ENCODE measurements around the gene PLCB2. TPM values are rescaled to one million over a fixed set of nuclear protein-coding genes. Genes with fewer than 3 reads are reported as not detected.

The PLCB2 gene
- total RNA-seq, 1 experiment from 2014 or later = 1.7 TPM

DNA sequence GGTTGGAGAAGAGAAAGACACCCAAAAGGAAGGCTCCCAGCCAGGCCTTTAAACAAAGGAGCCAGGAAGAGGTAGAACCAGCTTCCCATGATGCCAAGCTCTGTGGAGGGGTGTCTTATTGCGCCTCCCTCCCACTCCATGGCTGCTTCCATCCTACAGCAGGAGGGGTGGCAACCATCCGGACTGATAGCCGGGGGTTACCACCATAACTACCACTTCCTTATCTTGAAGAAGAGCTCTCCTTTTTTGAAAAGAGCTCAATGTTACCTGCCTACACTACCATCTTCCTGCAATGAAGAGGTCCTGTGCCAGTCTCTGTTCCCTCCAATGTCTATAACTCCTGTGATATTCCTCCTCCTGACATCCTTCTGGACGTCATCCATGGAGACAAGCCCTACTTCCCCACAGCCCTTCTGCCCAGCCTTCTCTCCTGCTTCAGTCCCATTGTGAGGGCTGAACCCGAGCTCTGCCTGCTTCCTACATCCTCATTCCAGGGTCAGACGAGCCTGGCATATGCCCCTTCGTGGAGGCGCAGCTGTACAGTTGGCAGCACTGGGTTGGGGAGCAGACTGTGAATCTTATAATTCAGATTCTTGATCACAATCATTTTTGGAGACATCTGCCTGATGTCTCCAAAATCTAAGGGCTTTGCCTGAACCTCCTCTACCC, 24.5 kb upstream of the PLCB2 start:
- TF ChIP-seq, protein P1, sequence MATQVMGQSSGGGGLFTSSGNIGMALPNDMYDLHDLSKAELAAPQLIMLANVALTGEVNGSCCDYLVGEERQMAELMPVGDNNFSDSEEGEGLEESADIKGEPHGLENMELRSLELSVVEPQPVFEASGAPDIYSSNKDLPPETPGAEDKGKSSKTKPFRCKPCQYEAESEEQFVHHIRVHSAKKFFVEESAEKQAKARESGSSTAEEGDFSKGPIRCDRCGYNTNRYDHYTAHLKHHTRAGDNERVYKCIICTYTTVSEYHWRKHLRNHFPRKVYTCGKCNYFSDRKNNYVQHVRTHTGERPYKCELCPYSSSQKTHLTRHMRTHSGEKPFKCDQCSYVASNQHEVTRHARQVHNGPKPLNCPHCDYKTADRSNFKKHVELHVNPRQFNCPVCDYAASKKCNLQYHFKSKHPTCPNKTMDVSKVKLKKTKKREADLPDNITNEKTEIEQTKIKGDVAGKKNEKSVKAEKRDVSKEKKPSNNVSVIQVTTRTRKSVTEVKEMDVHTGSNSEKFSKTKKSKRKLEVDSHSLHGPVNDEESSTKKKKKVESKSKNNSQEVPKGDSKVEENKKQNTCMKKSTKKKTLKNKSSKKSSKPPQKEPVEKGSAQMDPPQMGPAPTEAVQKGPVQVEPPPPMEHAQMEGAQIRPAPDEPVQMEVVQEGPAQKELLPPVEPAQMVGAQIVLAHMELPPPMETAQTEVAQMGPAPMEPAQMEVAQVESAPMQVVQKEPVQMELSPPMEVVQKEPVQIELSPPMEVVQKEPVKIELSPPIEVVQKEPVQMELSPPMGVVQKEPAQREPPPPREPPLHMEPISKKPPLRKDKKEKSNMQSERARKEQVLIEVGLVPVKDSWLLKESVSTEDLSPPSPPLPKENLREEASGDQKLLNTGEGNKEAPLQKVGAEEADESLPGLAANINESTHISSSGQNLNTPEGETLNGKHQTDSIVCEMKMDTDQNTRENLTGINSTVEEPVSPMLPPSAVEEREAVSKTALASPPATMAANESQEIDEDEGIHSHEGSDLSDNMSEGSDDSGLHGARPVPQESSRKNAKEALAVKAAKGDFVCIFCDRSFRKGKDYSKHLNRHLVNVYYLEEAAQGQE (IDR thresholded peaks at IDR 0.05; ENCODE audit: insufficient read depth in 1 of 2, low read depth in 2 of 2, low read length in 1 of 2) = no peak
- no peak for TF ChIP-seq TCF7L2 (IDR thresholded peaks at IDR 0.05; ENCODE audit: low read depth, low read length)
- peak; percentile 41; the same call in 1 of the 2 replicates for TF ChIP-seq POLR2AphosphoS5 (IDR thresholded peaks at IDR 0.05; ENCODE audit: low read depth, low read length)
- no peak for DNase-seq (ENCODE audit: low read depth, low spot score)

DNA sequence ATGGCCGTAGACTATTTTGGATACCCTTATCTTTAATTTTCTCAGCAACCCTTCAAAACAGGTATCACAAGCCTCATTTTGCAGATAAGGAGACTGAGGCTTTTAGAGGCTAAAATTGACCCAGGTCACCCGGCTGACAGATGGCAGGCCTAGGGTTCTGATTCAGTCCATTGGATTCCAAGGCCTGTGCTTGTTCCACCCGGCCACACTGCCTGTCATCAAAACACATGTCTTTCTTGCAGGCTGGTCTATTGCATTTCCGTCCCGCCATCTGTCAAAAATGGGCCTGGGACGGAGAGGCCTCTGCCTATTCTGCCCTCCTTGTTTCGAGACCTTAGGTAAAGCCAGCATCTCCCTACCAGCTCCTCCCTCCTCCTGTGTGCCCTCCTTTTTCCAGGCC, 23.9 kb upstream of the PLCB2 start:
- no peaks in the 10 kb centered on the region for H3K9me3 ChIP-seq (ENCODE audit: control insufficient read depth, insufficient read depth, low read depth, low read length)
- H3K27me3 ChIP-seq (ENCODE audit: control insufficient read depth, insufficient read depth, low read length) = no peaks in the 10 kb centered on the region
- H3K4me1 ChIP-seq (ENCODE audit: control insufficient read depth, insufficient read depth, low read length) = peaks cover 8% of the 10 kb centered on the region; the same call in 1 of the 2 replicates
- H3K36me3 ChIP-seq (ENCODE audit: control insufficient read depth, insufficient read depth, low read length) = no peaks in the 10 kb centered on the region
- ChIA-PET POLR2A (interaction anchor here (0.5 kb wide), 1 partner anchor 170 kb away, joined by 6 read pairs; no protein-coding TSS in a partner anchor), CTCF (no interaction called here)
- ATAC-seq (no peak), DNase-seq (ENCODE audit: low read depth, low spot score) (no peak)
- in situ Hi-C loops (cut with HindIII; ENCODE audit: low pct_unique_long_range_greater_than_20kb, low sequenced_read_pairs) = no loop called here
- no TSS peak for BruUV-seq (replicated peaks)
- no peak overlapping the region for H3K27ac ChIP-seq (ENCODE audit: low read length)
- intact Hi-C loops (cut with micrococcal nuclease; ENCODE audit: unreplicated experiment) = no loop called here
- no peak overlapping the region for H3K4me3 ChIP-seq (ENCODE audit: low read depth in 2 of 2, low read length in 2 of 2)
- no peak; the same call in 1 of the 2 replicates for TF ChIP-seq POLR2AphosphoS5 (IDR thresholded peaks at IDR 0.05; ENCODE audit: low read depth, low read length)
- TF ChIP-seq, protein P2, sequence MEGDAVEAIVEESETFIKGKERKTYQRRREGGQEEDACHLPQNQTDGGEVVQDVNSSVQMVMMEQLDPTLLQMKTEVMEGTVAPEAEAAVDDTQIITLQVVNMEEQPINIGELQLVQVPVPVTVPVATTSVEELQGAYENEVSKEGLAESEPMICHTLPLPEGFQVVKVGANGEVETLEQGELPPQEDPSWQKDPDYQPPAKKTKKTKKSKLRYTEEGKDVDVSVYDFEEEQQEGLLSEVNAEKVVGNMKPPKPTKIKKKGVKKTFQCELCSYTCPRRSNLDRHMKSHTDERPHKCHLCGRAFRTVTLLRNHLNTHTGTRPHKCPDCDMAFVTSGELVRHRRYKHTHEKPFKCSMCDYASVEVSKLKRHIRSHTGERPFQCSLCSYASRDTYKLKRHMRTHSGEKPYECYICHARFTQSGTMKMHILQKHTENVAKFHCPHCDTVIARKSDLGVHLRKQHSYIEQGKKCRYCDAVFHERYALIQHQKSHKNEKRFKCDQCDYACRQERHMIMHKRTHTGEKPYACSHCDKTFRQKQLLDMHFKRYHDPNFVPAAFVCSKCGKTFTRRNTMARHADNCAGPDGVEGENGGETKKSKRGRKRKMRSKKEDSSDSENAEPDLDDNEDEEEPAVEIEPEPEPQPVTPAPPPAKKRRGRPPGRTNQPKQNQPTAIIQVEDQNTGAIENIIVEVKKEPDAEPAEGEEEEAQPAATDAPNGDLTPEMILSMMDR (IDR thresholded peaks at IDR 0.05) = no peak
- TF ChIP-seq SIN3A (IDR thresholded peaks at IDR 0.05; ENCODE audit: borderline replicate concordance, insufficient read depth, low read depth, low read length) = no peak
- TF ChIP-seq, protein P1 (IDR thresholded peaks at IDR 0.05; ENCODE audit: insufficient read depth in 1 of 2, low read depth in 2 of 2, low read length in 1 of 2) = no peak
- TF ChIP-seq TCF7L2 (IDR thresholded peaks at IDR 0.05; ENCODE audit: low read depth, low read length) = no peak

More for the DNA sequence above, 24.5 kb upstream of the PLCB2 start:
- intact Hi-C loops (cut with micrococcal nuclease; ENCODE audit: unreplicated experiment) (no loop called here), in situ Hi-C loops (cut with HindIII; ENCODE audit: low pct_unique_long_range_greater_than_20kb, low sequenced_read_pairs) (no loop called here)
- no peak overlapping the region for H3K4me3 ChIP-seq (ENCODE audit: low read depth in 2 of 2, low read length in 2 of 2)
- H3K27me3 ChIP-seq (ENCODE audit: control insufficient read depth, insufficient read depth, low read length) = no peaks in the 10 kb centered on the region
- H3K9me3 ChIP-seq (ENCODE audit: control insufficient read depth, insufficient read depth, low read depth, low read length) = no peaks in the 10 kb centered on the region
- ChIA-PET POLR2A (interaction anchor here (0.5 kb wide), 2 partner anchors 169 to 472 kb away, joined by 3 to 6 read pairs; no protein-coding TSS in a partner anchor), CTCF (no interaction called here)
- no peaks in the 10 kb centered on the region for H3K36me3 ChIP-seq (ENCODE audit: control insufficient read depth, insufficient read depth, low read length)
- peaks cover 4% of the 10 kb centered on the region; the same call in 1 of the 2 replicates for H3K4me1 ChIP-seq (ENCODE audit: control insufficient read depth, insufficient read depth, low read length)
- no TSS peak for BruUV-seq (replicated peaks)
- 0 out of 2 replicates have a peak, but pooled peaks have one; percentile 4 for ATAC-seq
- H3K27ac ChIP-seq (ENCODE audit: low read length) = no peak overlapping the region

Data from Panc1 (cell line).